ENCODE data around the gene EPC2.
"Not testable (repeated sequence)": the region's sequence is repeated elsewhere in the genome, so short reads cannot be mapped to it uniquely, and the experiment has no call there.

The EPC2 gene

DNA sequence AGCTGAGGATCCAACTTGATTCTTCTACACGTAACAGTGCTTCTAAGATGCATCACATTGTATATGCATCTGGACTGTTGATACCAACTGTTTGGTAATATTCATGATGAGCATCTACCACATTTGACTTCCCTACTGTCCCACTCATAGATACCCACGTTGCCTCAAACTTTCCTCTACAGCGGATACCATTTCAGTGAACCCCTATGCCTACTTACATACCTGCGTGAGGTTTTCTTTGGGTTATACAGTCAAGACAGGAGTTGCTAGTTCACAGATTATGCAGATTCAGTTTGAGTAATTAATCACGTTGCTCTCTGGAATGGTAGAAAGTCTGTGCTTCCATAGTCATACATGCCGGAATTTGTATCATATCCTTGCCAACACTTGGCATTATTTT lies 40.0 kb downstream of the EPC2 start:
- TF ChIP-seq, protein P1, sequence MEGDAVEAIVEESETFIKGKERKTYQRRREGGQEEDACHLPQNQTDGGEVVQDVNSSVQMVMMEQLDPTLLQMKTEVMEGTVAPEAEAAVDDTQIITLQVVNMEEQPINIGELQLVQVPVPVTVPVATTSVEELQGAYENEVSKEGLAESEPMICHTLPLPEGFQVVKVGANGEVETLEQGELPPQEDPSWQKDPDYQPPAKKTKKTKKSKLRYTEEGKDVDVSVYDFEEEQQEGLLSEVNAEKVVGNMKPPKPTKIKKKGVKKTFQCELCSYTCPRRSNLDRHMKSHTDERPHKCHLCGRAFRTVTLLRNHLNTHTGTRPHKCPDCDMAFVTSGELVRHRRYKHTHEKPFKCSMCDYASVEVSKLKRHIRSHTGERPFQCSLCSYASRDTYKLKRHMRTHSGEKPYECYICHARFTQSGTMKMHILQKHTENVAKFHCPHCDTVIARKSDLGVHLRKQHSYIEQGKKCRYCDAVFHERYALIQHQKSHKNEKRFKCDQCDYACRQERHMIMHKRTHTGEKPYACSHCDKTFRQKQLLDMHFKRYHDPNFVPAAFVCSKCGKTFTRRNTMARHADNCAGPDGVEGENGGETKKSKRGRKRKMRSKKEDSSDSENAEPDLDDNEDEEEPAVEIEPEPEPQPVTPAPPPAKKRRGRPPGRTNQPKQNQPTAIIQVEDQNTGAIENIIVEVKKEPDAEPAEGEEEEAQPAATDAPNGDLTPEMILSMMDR (IDR thresholded peaks at IDR 0.05; ENCODE audit: low read depth, low read length, missing control alignments), result no peak
- DNase-seq (ENCODE audit: low read depth), result no peak
- no peak overlapping the region for H3K4me3 ChIP-seq (ENCODE audit: low read depth, low read length)

- TF ChIP-seq, protein P1 (IDR thresholded peaks at IDR 0.05; ENCODE audit: low read depth, low read length, missing control alignments), result no peak
- DNase-seq (ENCODE audit: low read depth), result no peak
- H3K4me3 ChIP-seq (ENCODE audit: low read depth, low read length), result no peak overlapping the region
Measured at GRCh38 chr2:148687543-148687942, 43.0 kb downstream of the EPC2 start.

DNA sequence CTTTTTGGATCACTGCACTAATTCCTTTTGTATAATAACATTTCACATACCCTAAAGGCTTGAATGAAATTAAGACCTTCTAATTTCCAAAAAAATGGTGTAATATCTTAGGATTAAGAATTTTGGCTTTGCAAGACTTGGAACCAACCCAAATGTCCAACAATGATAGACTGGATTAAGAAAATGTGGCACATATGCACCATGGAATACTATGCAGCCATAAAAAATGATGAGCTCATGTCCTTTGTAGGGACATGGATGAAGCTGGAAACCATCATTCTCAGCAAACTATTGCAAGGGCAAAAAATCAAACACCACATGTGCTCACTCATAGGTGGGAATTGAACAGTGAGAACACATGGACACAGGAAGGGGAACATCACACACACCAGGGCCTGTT lies 43.5 kb downstream of the EPC2 start:
- DNase-seq (ENCODE audit: low read depth); H3K4me3 ChIP-seq (ENCODE audit: low read depth, low read length): not testable (repeated sequence)

DNA sequence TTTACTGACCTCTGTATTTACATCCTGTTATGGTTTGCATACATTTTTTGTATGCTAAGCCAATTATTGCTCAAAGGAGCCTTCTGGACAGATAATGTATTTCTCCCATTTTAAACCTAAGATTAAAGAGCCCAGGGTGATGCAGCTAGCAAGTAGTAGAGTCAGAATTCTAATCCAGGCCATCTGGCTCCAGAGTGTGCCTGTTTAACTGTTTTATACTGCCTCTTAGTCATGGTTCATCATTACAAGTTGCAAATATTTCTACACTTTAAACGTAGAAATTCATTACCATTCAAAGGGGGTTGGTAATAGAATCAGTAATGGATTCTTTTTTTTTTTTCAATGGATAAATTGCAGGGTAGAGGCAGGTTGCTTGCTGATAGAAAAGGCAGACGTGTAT lies 52.4 kb downstream of the EPC2 start:
- H3K4me3 ChIP-seq (ENCODE audit: low read depth, low read length), result no peak overlapping the region
- no peak for DNase-seq (ENCODE audit: low read depth)
- TF ChIP-seq, protein P1 (IDR thresholded peaks at IDR 0.05; ENCODE audit: low read depth, low read length, missing control alignments), result no peak

- no peak for DNase-seq (ENCODE audit: low read depth)
- H3K4me3 ChIP-seq (ENCODE audit: low read depth, low read length), result no peak overlapping the region
- TF ChIP-seq, protein P1 (IDR thresholded peaks at IDR 0.05; ENCODE audit: low read depth, low read length, missing control alignments), result no peak
Measured at GRCh38 chr2:148699830-148700229, 55.3 kb downstream of the EPC2 start.

- no peak for DNase-seq (ENCODE audit: low read depth)
- no peak overlapping the region for H3K4me3 ChIP-seq (ENCODE audit: low read depth, low read length)
- TF ChIP-seq, protein P1 (IDR thresholded peaks at IDR 0.05; ENCODE audit: low read depth, low read length, missing control alignments), result no peak
Measured at GRCh38 chr2:148701039-148701438, 56.5 kb downstream of the EPC2 start.

DNA sequence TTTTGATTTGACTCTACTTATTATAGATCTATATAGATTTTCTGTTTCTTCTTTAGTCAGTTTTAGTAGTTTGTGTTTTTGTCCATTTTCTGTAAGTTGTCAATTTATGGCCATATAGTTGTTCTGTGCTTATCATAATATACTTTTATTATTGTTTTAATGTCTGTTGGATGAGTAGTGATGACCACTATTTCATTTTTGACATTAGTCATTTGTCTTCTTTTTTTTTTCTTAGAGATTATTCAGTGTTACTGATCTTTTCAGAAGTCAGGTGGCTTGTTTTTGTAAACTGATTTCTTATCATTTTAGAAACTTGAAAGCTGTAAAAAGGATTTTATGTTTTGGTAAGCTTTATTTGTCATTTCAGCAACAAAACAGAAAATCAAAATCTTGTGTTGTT lies 57.3 kb downstream of the EPC2 start:
- no peak for DNase-seq (ENCODE audit: low read depth)
- TF ChIP-seq, protein P1 (IDR thresholded peaks at IDR 0.05; ENCODE audit: low read depth, low read length, missing control alignments), result no peak
- no peak overlapping the region for H3K4me3 ChIP-seq (ENCODE audit: low read depth, low read length)

DNA sequence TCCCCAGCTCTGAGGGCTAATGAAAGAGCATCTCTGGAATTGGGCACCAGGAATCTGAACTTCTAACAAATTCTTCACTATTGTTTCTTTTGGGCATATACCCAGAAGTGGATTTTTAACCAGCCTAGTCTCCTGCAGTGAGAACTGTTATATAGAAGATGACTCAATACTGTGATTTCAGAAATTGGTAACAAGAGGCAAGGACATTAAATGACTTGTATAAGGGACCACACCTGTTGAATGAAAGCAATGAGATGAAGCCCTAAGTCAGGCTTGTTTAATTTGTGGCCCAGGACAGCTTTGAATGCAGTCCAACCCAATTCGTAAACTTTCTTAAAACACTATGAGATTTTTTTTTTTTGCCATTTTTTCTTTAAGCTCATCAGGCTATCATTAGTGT lies 57.9 kb downstream of the EPC2 start:
- TF ChIP-seq, protein P1 (IDR thresholded peaks at IDR 0.05; ENCODE audit: low read depth, low read length, missing control alignments), result no peak
- H3K4me3 ChIP-seq (ENCODE audit: low read depth, low read length), result no peak overlapping the region
- DNase-seq (ENCODE audit: low read depth), result no peak
